Subcutaneous adipose tissue (tissue), 4 donors: ENCODE measurements around the gene CCDC194. TPM values are rescaled to one million over a fixed set of nuclear protein-coding genes. Genes with fewer than 3 reads are reported as not detected.

Source experiments
- CTCF ChIP-seq: fragments of 450-650 bp; IDR thresholded peaks from one replicate; pipeline ENCODE4 v1.5.1; 2016; ENCODE audit warnings: low read depth, mild to moderate bottlenecking, control low read depth, antibody characterized with exemption, moderate library complexity
- total RNA-seq, 4 donors: library from RNA; depleted of rRNA; stranded (reverse); fragments of >200 nt; gene quantifications; one replicate each; pipeline ENCODE4 v1.1.0, GENCODE V29; 2016

The CCDC194 gene
- total RNA-seq, 4 donors from 2014 or later: not detected

GRCh38 chr19:17394891-17395415 lies 957 bp upstream of the CCDC194 start:
- no peak for TF ChIP-seq CTCF

- TF ChIP-seq CTCF: no peak
Observed at GRCh38 chr19:17393002-17393401, 994 bp downstream of the CCDC194 start.

GRCh38 chr19:17391371-17392151 lies 2.4 kb downstream of the CCDC194 start:
- no peak for TF ChIP-seq CTCF

GRCh38 chr19:17390665-17391370 lies 3.2 kb downstream of the CCDC194 start:
- no peak for TF ChIP-seq CTCF

- no peak for TF ChIP-seq CTCF
Observed at GRCh38 chr19:17389957-17390664, 3.9 kb downstream of the CCDC194 start.

- no peak for TF ChIP-seq CTCF
Observed at GRCh38 chr19:17389288-17389687, 4.7 kb downstream of the CCDC194 start.
